ENCODE results near the gene IZUMO4.

- TF ChIP-seq CTCF (IDR thresholded peaks at IDR 0.05) (no peak), POLR2AphosphoS5 (IDR thresholded peaks at IDR 0.05) (no peak)
Measured at GRCh38 chr19:2101417-2102335, 5.0 kb downstream of the IZUMO4 start.
